Thyroid gland (tissue), 4 donors: ENCODE results near the gene ARHGEF28. TPM values are rescaled to one million over a fixed set of nuclear protein-coding genes. Genes with fewer than 3 reads are reported as not detected.
A peak's percentile ranks its signal among the peaks of the same experiment; 100 is the strongest.

Source experiments
- DNase-seq, 2 donors: peaks; one replicate each; pipeline ENCODE4 v3.0.0-alpha.2; 2019
- H3K27ac ChIP-seq, 3 donors: fragments of 200-600 bp; sonication (generic); 1 replicate in 2 of 3; 2 replicates in 1 of 3; pipeline ENCODE4 v1.5.1; 2016 to 2019; ENCODE audit warnings: mild to moderate bottlenecking in 1 of 3, moderate library complexity in 1 of 3
- H3K27me3 ChIP-seq: fragments of 200-600 bp; sonication (generic); one replicate; pipeline ENCODE4 v1.5.1; 2019
- H3K36me3 ChIP-seq, 2 donors: fragments of 200-600 bp; sonication (generic); one replicate each; pipeline ENCODE4 v1.5.1; 2016 to 2019
- H3K4me1 ChIP-seq, 2 donors: fragments of 200-600 bp; sonication (generic); one replicate each; pipeline ENCODE4 v1.5.1; 2017 to 2019
- H3K4me3 ChIP-seq, 3 donors: fragments of 200-600 bp; sonication (generic); replicated peaks in 1 of 3; 1 replicate in 2 of 3; 2 replicates in 1 of 3; pipeline ENCODE4 v1.5.1; 2016; ENCODE audit warnings: mild to moderate bottlenecking in 1 of 3
- H3K9me3 ChIP-seq: fragments of 200-600 bp; sonication (generic); one replicate; pipeline ENCODE4 v1.5.1; 2017
- CTCF ChIP-seq, 6 experiments: fragments of 200-600 bp in 3 of 6; fragments of 450-650 bp in 3 of 6; sonication (generic) in 3 of 6; IDR thresholded peaks; one replicate each; pipeline ENCODE4 v1.5.1; 2016 to 2019; ENCODE audit warnings: antibody characterized with exemption in 6 of 6, mild to moderate bottlenecking in 2 of 6, inconsistent platforms in 1 of 6, moderate library complexity in 1 of 6
- POLR2A ChIP-seq, 2 donors: fragments of 450-650 bp; IDR thresholded peaks; one replicate each; pipeline ENCODE4 v1.6.1; 2017; ENCODE audit warnings: antibody characterized with exemption in 2 of 2, mild to moderate bottlenecking in 2 of 2, moderate library complexity in 1 of 2
- WGBS, 2 donors: methylation state at CpG; one replicate each; pipeline ENCODE4 v1.1.5; 2017; 5-methylcytosine and 5-hydroxymethylcytosine counted together
- intact Hi-C: fragments of 100-400 bp; cut with DNase I; formaldehyde crosslinking; loops from one replicate; pipeline ENCODE4 v1.15.1; 2023
- total RNA-seq, 4 donors: library from RNA; depleted of rRNA; stranded (reverse); fragments of >200 nt; gene quantifications; one replicate each; pipeline ENCODE4 v1.2.3, GENCODE V29; 2016

ARHGEF28 gene
- total RNA-seq, 4 donors from 2014 or later = 43.6 to 58.8 (median 55.3) TPM

- DNase-seq = peak; percentile 60 to 71
Observed at GRCh38 chr5:73684691-73685090, 58.7 kb downstream of the ARHGEF28 start.

DNA sequence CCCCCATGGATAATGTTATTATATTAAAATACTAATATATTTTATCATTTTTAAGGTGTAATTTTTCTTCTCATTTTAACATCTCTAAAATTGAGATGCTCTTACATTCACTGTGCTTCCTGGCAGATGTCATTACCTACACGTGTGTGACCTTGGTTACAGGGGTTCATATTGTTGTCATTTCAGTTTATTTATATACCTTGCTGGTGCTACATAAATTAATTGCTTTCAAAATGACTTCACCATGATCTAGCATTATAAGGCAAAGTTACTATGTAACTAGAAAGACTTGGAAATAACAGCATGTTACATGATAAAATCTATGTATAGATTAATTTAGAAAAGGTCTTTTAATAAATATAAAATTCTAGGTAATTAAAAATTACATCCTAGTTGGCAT is 60.9 kb downstream of the ARHGEF28 start:
- no peak for TF ChIP-seq CTCF (IDR thresholded peaks at IDR 0.05)
- no peak for TF ChIP-seq POLR2A (IDR thresholded peaks at IDR 0.05)
- 72 to 75% methylated on average over 1 of the region's 1 CpG for WGBS, 2 donors
- peak overlapping the region in 2 of 3 donors; percentile 85 to 90 for H3K27ac ChIP-seq
- intact Hi-C loops = no loop called here
- no peak for DNase-seq
- H3K9me3 ChIP-seq = no peaks in the 10 kb centered on the region
- no peaks in the 10 kb centered on the region for H3K36me3 ChIP-seq
- H3K4me3 ChIP-seq = no peak overlapping the region
- H3K27me3 ChIP-seq = no peaks in the 10 kb centered on the region
- H3K4me1 ChIP-seq = peaks cover 35 to 48% of the 10 kb centered on the region in 2 donors

More at GRCh38 chr5:73684691-73685090, 58.7 kb downstream of the ARHGEF28 start:
- Histone ChIP-seq H3K9me3 (no peaks in the 10 kb centered on the region), H3K4me3 (no peak overlapping the region), H3K4me1 (peaks cover 23 to 49% of the 10 kb centered on the region in 2 donors), H3K27ac (peak overlapping the region; percentile 85 to 98 (median 90)), H3K27me3 (no peaks in the 10 kb centered on the region), H3K36me3 (no peaks in the 10 kb centered on the region)
- intact Hi-C loops = no loop called here
- TF ChIP-seq POLR2A (IDR thresholded peaks at IDR 0.05) (no peak), CTCF (IDR thresholded peaks at IDR 0.05) (no peak)
- WGBS, 2 donors = 27 to 41% methylated on average over 7 of the region's 7 CpGs

- Histone ChIP-seq H3K4me1 (peaks cover 35 to 44% of the 10 kb centered on the region in 2 donors), H3K4me3 (no peak overlapping the region), H3K27ac (no peak overlapping the region), H3K27me3 (no peaks in the 10 kb centered on the region), H3K36me3 (no peaks in the 10 kb centered on the region), H3K9me3 (no peaks in the 10 kb centered on the region)
- WGBS, 2 donors = 92 to 95% methylated on average over 1 of the region's 1 CpG
- TF ChIP-seq CTCF (IDR thresholded peaks at IDR 0.05) (no peak), POLR2A (IDR thresholded peaks at IDR 0.05) (no peak)
- intact Hi-C loops = no loop called here
- DNase-seq = no peak
Observed at GRCh38 chr5:73687357-73687756, 61.4 kb downstream of the ARHGEF28 start.

- DNase-seq = no peak
- WGBS, 2 donors = 82 to 83% methylated on average over 3 of the region's 3 CpGs
- Histone ChIP-seq H3K4me1 (peaks cover 44 to 50% of the 10 kb centered on the region in 2 donors), H3K27me3 (no peaks in the 10 kb centered on the region), H3K36me3 (no peaks in the 10 kb centered on the region), H3K4me3 (no peak overlapping the region), H3K9me3 (no peaks in the 10 kb centered on the region), H3K27ac (peak overlapping the region; percentile 32 to 72 (median 47))
- intact Hi-C loops = no loop called here
- TF ChIP-seq CTCF (IDR thresholded peaks at IDR 0.05) (no peak), POLR2A (IDR thresholded peaks at IDR 0.05) (no peak)
Observed at GRCh38 chr5:73690015-73690414, 64.0 kb downstream of the ARHGEF28 start.

GRCh38 chr5:73691302-73692080 is 65.5 kb downstream of the ARHGEF28 start:
- Histone ChIP-seq H3K27me3 (no peaks in the 10 kb centered on the region), H3K4me1 (peaks cover 35 to 37% of the 10 kb centered on the region in 2 donors), H3K9me3 (no peaks in the 10 kb centered on the region), H3K4me3 (no peak overlapping the region), H3K36me3 (no peaks in the 10 kb centered on the region), H3K27ac (no peak overlapping the region)
- DNase-seq = no peak
- intact Hi-C loops = no loop called here
- WGBS, 2 donors = 85 to 97% methylated on average over 3 of the region's 3 CpGs
- TF ChIP-seq POLR2A (IDR thresholded peaks at IDR 0.05) (no peak), CTCF (IDR thresholded peaks at IDR 0.05) (no peak)
